ENCODE results near the gene WSB2. TPM values are rescaled to one million over a fixed set of nuclear protein-coding genes. Genes with fewer than 3 reads are reported as not detected.

WSB2 gene
- polyA plus RNA-seq, 1 donor: 56.6 TPM

GRCh38 chr12:117994551-117995438, 66.2 kb downstream of the WSB2 start:
- no peak for DNase-seq (ENCODE audit: low read depth)

GRCh38 chr12:117986705-117987469, 74.1 kb downstream of the WSB2 start:
- DNase-seq (ENCODE audit: low read depth): no peak

GRCh38 chr12:117985182-117985581, 75.8 kb downstream of the WSB2 start:
- no peak for DNase-seq (ENCODE audit: low read depth)

Other genes starting within 250 kb of the WSB2 start
- gene KSR2, start 92.2 kb downstream of the WSB2 start, polyA plus RNA-seq (ENCODE audit: insufficient read length): not detected
- gene RFC5, start 44.5 kb downstream of the WSB2 start, polyA plus RNA-seq (ENCODE audit: insufficient read length): 11.2 TPM
- 10.6 TPM for gene VSIG10, start 42.8 kb upstream of the WSB2 start, polyA plus RNA-seq (ENCODE audit: insufficient read length)
- gene PEBP1, start 74.9 kb upstream of the WSB2 start, polyA plus RNA-seq (ENCODE audit: insufficient read length): 134 TPM